H9 (cell line): Measurements from ENCODE around the gene OTX1. TPM values are rescaled to one million over a fixed set of nuclear protein-coding genes. Genes with fewer than 3 reads are reported as not detected.
A peak's percentile ranks its signal among the peaks of the same experiment; 100 is the strongest.

Experiments
- DNase-seq: peaks from one replicate; pipeline ENCODE4 v3.0.0-alpha.2; 2017
- H2AFZ ChIP-seq: one replicate; pipeline ENCODE4 v1.6.1; 2013; ENCODE audit warnings: mild to moderate bottlenecking, low read length, control low read depth, moderate library complexity
- H2AK5ac ChIP-seq: 2 replicates; pipeline ENCODE4 v1.6.1; 2013; ENCODE audit warnings: low read length, control low read depth, mixed read lengths; ENCODE audit not compliant: insufficient read length
- H2BK120ac ChIP-seq: one replicate; pipeline ENCODE4 v1.6.1; 2013; ENCODE audit warnings: low read depth, mild to moderate bottlenecking, low read length, control low read depth, inconsistent platforms; ENCODE audit not compliant: poor library complexity, severe bottlenecking
- H2BK12ac ChIP-seq: 2 replicates; pipeline ENCODE4 v1.6.1; 2013; ENCODE audit warnings: low read length, control low read depth, mixed read lengths, low read depth; ENCODE audit not compliant: insufficient read length
- H2BK15ac ChIP-seq: 2 replicates; pipeline ENCODE4 v1.6.1; 2013; ENCODE audit warnings: low read depth, low read length, control low read depth
- H2BK20ac ChIP-seq: one replicate; pipeline ENCODE4 v1.6.1; 2013; ENCODE audit warnings: low read depth, mild to moderate bottlenecking, low read length, control low read depth, inconsistent platforms; ENCODE audit not compliant: poor library complexity, severe bottlenecking
- H2BK5ac ChIP-seq: 2 replicates; pipeline ENCODE4 v1.6.1; 2013; ENCODE audit warnings: low read length, control low read depth, mixed read lengths; ENCODE audit not compliant: insufficient read length
- H3K14ac ChIP-seq: 2 replicates; pipeline ENCODE4 v1.6.1; 2013; ENCODE audit warnings: low read length, control low read depth; ENCODE audit not compliant: insufficient read depth
- H3K18ac ChIP-seq: 2 replicates; pipeline ENCODE4 v1.6.1; 2013; ENCODE audit warnings: low read depth, mild to moderate bottlenecking, mixed read lengths, low read length, control low read depth; ENCODE audit not compliant: insufficient read length
- H3K23ac ChIP-seq: 2 replicates; pipeline ENCODE4 v1.6.1; 2013; ENCODE audit warnings: low read length, control low read depth, mixed read lengths, low read depth; ENCODE audit not compliant: insufficient read length
- H3K23me2 ChIP-seq: 2 replicates; pipeline ENCODE4 v1.6.1; 2013; ENCODE audit warnings: low read depth, mild to moderate bottlenecking, mixed read lengths, low read length, control low read depth; ENCODE audit not compliant: insufficient read length, poor library complexity, severe bottlenecking
- H3K27ac ChIP-seq: 2 replicates; pipeline ENCODE4 v1.5.1; 2013; ENCODE audit warnings: low read length, control low read depth, mixed read lengths, low read depth; ENCODE audit not compliant: insufficient read length
- H3K27me3 ChIP-seq: 2 replicates; pipeline ENCODE4 v1.6.1; 2013; ENCODE audit warnings: low read length, control low read depth, inconsistent platforms; ENCODE audit not compliant: insufficient read depth
- H3K4ac ChIP-seq: 2 replicates; pipeline ENCODE4 v1.6.1; 2013; ENCODE audit warnings: low read depth, mild to moderate bottlenecking, control low read depth, inconsistent platforms, low read length, moderate library complexity
- H3K4me1 ChIP-seq: 2 replicates; pipeline ENCODE4 v1.6.1; 2013; ENCODE audit warnings: low read length, control low read depth, inconsistent platforms; ENCODE audit not compliant: insufficient read depth
- H3K4me2 ChIP-seq: 2 replicates; pipeline ENCODE4 v1.6.1; 2013; ENCODE audit warnings: low read length, control low read depth, mixed read lengths; ENCODE audit not compliant: insufficient read length, insufficient read depth
- H3K56ac ChIP-seq: 2 replicates; pipeline ENCODE4 v1.6.1; 2013; ENCODE audit warnings: low read depth, mild to moderate bottlenecking, mixed read lengths, low read length, control low read depth; ENCODE audit not compliant: insufficient read length
- H3K79me1 ChIP-seq: 2 replicates; pipeline ENCODE4 v1.6.1; 2013; ENCODE audit warnings: low read depth, mild to moderate bottlenecking, moderate library complexity, low read length, control low read depth, inconsistent platforms; ENCODE audit not compliant: insufficient read depth, poor library complexity, severe bottlenecking
- H3K79me2 ChIP-seq: 2 replicates; pipeline ENCODE4 v1.6.1; 2013; ENCODE audit warnings: low read length, control low read depth, inconsistent platforms; ENCODE audit not compliant: insufficient read depth
- H3K9ac ChIP-seq: 2 replicates; pipeline ENCODE4 v1.6.1; 2013; ENCODE audit warnings: low read length, control low read depth, mixed read lengths; ENCODE audit not compliant: insufficient read length; ENCODE audit errors: extremely low read depth
- H3K9me3 ChIP-seq: one replicate; pipeline ENCODE4 v1.6.1; 2013; ENCODE audit warnings: low read depth, low read length, inconsistent platforms; ENCODE audit not compliant: control insufficient read depth
- H3T11ph ChIP-seq: one replicate; pipeline ENCODE4 v1.6.1; 2013; ENCODE audit warnings: mild to moderate bottlenecking, low read length, control low read depth, inconsistent platforms
- H4K20me1 ChIP-seq: one replicate; pipeline ENCODE4 v1.6.1; 2013; ENCODE audit not compliant: control insufficient read depth, insufficient read length, insufficient read depth
- H4K5ac ChIP-seq: 2 replicates; pipeline ENCODE4 v1.6.1; 2013; ENCODE audit warnings: low read depth, mild to moderate bottlenecking, mixed read lengths, low read length, control low read depth; ENCODE audit not compliant: insufficient read length
- H4K8ac ChIP-seq: replicated peaks from 2 replicates; pipeline ENCODE4 v1.6.1; 2013; ENCODE audit warnings: low read length, control low read depth, mixed read lengths, low read depth; ENCODE audit not compliant: insufficient read length
- H4K91ac ChIP-seq: 2 replicates; pipeline ENCODE4 v1.6.1; 2013; ENCODE audit warnings: low read depth, mild to moderate bottlenecking, moderate library complexity, mixed read lengths, low read length, control low read depth; ENCODE audit not compliant: insufficient read length
- H3K27ac Mint-ChIP-seq, 3 experiments: 2 replicates in 2 of 3; 3 replicates in 1 of 3; pipeline ENCODE4 v1.8.0; 2020 to 2021; ENCODE audit warnings: mixed read lengths in 3 of 3, mild to moderate bottlenecking in 1 of 3, moderate library complexity in 1 of 3
- H3K27me3 Mint-ChIP-seq: 2 replicates; pipeline ENCODE4 v1.8.0; 2021; ENCODE audit warnings: low read depth, mild to moderate bottlenecking, moderate library complexity, mixed read lengths
- H3K36me3 Mint-ChIP-seq, 3 experiments: 2 replicates in 2 of 3; 3 replicates in 1 of 3; pipeline ENCODE4 v1.8.0; 2020 to 2021; ENCODE audit warnings: low read depth in 3 of 3, mixed read lengths in 3 of 3; ENCODE audit not compliant: insufficient read depth in 1 of 3
- H3K4me1 Mint-ChIP-seq, 2 experiments: 2 replicates each; pipeline ENCODE4 v1.8.0; 2020; ENCODE audit warnings: mixed read lengths in 2 of 2
- H3K4me3 Mint-ChIP-seq, 2 experiments: 2 replicates in 1 of 2; 3 replicates in 1 of 2; pipeline ENCODE4 v1.8.0; 2020 to 2021; ENCODE audit warnings: mild to moderate bottlenecking in 2 of 2, mixed read lengths in 2 of 2, moderate library complexity in 1 of 2
- H3K9me3 Mint-ChIP-seq, 2 experiments: 2 replicates in 1 of 2; 3 replicates in 1 of 2; pipeline ENCODE4 v1.8.0; 2020; ENCODE audit warnings: mild to moderate bottlenecking in 2 of 2, mixed read lengths in 2 of 2, moderate library complexity in 1 of 2
- CTCF ChIP-seq: fragments of 200-600 bp; sonication (generic); conservative IDR thresholded peaks from 3 replicates; pipeline ENCODE4 v1.8.0; 2021; ENCODE audit warnings: antibody characterized with exemption, mild to moderate bottlenecking
- WGBS: extraction: QIAGEN DNeasy Blood & Tissue Kit; methylation state at CpG from one replicate; pipeline ENCODE4 v1.1.7; 2013; ENCODE audit warnings: missing lambda C conversion rate, low lambda C conversion rate, mixed read lengths; ENCODE audit not compliant: insufficient read length; ENCODE audit errors: extremely low coverage; 5-methylcytosine and 5-hydroxymethylcytosine counted together
- total RNA-seq: library from RNA; stranded (reverse); gene quantifications from 2 replicates; pipeline ENCODE4 v1.2.1, GENCODE V29; 2021

The OTX1 gene
- total RNA-seq, 1 experiment from 2014 or later: 0.13 TPM

GRCh38 chr2:63058921-63059792 is 8.5 kb downstream of the OTX1 start:
- Histone ChIP-seq H3K4me2 (peak overlapping the region; percentile 74), H2BK120ac (no peak overlapping the region), H3K9ac (no peak overlapping the region), H3K18ac (no peak overlapping the region), H4K5ac (no peak overlapping the region), H2BK15ac (no peak overlapping the region), H3K23me2 (peaks cover 31% of the 10 kb centered on the region), H2BK12ac (no peak overlapping the region), H3K27me3 (peaks cover 58% of the 10 kb centered on the region), H2BK5ac (no peak overlapping the region), H3K4me1 (peaks cover 10% of the 10 kb centered on the region; the same call in 1 of the 2 replicates), H3K27ac (no peak overlapping the region), H2AK5ac (no peak overlapping the region), H2AFZ (no peak overlapping the region), H2BK20ac (no peak overlapping the region), H3K79me1 (no peaks in the 10 kb centered on the region), H3T11ph (no peak overlapping the region), H4K91ac (no peak overlapping the region), H3K4ac (no peak overlapping the region), H3K79me2 (no peaks in the 10 kb centered on the region), H4K8ac (no peak overlapping the region), H4K20me1 (no peaks in the 10 kb centered on the region), H3K23ac (no peak overlapping the region), H3K56ac (no peak overlapping the region), H3K14ac (no peak overlapping the region), H3K9me3 (no peaks in the 10 kb centered on the region)
- Mint-ChIP-seq H3K27ac (no peak overlapping the region), H3K4me3 (peak overlapping the region; percentile 42 to 76), H3K4me1 (peaks cover 43 to 51% of the 10 kb centered on the region in 2 experiments), H3K9me3 (peaks cover 0 to 9% of the 10 kb centered on the region in 2 experiments; a peak in 1 of 5 replicates), H3K36me3 (peaks cover 0 to 2% (median 0%) of the 10 kb centered on the region in 3 experiments; a peak in 2 of 7 replicates), H3K27me3 (peaks cover 99% of the 10 kb centered on the region)
- peak; percentile 60 for DNase-seq
- WGBS: no CpG with 5 or more reads among the region's 67 CpGs
- TF ChIP-seq CTCF: no peak; the same call in 2 of the 3 replicates
